HG03571 (cell line): ENCODE measurements around the gene TBX15.

Experiments used
- ATAC-seq: cut with Tn5 transposase; IDR thresholded peaks from one replicate; pipeline ENCODE4 v1.9.1; 2021; ENCODE audit not compliant: unreplicated experiment

Gene TBX15

GRCh38 chr1:119002028-119002686 lies 14.0 kb upstream of the TBX15 start:
- ATAC-seq: no peak

GRCh38 chr1:119001181-119002027 lies 13.3 kb upstream of the TBX15 start:
- ATAC-seq: no peak

GRCh38 chr1:119000371-119001180 lies 12.4 kb upstream of the TBX15 start:
- ATAC-seq: no peak

- no peak for ATAC-seq
Observed at GRCh38 chr1:118999348-119000071, 11.4 kb upstream of the TBX15 start.

- no peak for ATAC-seq
Observed at GRCh38 chr1:118998171-118998570, 10.0 kb upstream of the TBX15 start.

GRCh38 chr1:118997225-118997624 lies 9.1 kb upstream of the TBX15 start:
- no peak for ATAC-seq

- ATAC-seq: no peak
Observed at GRCh38 chr1:118995312-118996016, 7.3 kb upstream of the TBX15 start.

GRCh38 chr1:118993700-118994026 lies 5.5 kb upstream of the TBX15 start:
- no peak for ATAC-seq

GRCh38 chr1:118992868-118993699 lies 4.9 kb upstream of the TBX15 start:
- no peak for ATAC-seq

GRCh38 chr1:118992237-118992825 lies 4.2 kb upstream of the TBX15 start:
- ATAC-seq: no peak

GRCh38 chr1:118991448-118991847 lies 3.3 kb upstream of the TBX15 start:
- no peak for ATAC-seq

- no peak for ATAC-seq
Observed at GRCh38 chr1:118990513-118991152, 2.5 kb upstream of the TBX15 start.

GRCh38 chr1:118989878-118990378 lies 1.8 kb upstream of the TBX15 start:
- ATAC-seq: no peak

- ATAC-seq: no peak
Observed at GRCh38 chr1:118989006-118989815, 1.1 kb upstream of the TBX15 start.

- ATAC-seq: no peak
Observed at GRCh38 chr1:118987468-118988185, 516 bp downstream of the TBX15 start.

GRCh38 chr1:118986555-118987467 lies 1.3 kb downstream of the TBX15 start:
- no peak for ATAC-seq
